ENCODE measurements around the gene GLYATL1. TPM values are rescaled to one million over a fixed set of nuclear protein-coding genes. Genes with fewer than 3 reads are reported as not detected.

The GLYATL1 gene
- total and polyA plus RNA-seq, 2 of the 13 experiments (the other 11 are each of a cell fraction or from before 2014, with no cell fraction given) = 0.17 TPM; not detected in 1

DNA sequence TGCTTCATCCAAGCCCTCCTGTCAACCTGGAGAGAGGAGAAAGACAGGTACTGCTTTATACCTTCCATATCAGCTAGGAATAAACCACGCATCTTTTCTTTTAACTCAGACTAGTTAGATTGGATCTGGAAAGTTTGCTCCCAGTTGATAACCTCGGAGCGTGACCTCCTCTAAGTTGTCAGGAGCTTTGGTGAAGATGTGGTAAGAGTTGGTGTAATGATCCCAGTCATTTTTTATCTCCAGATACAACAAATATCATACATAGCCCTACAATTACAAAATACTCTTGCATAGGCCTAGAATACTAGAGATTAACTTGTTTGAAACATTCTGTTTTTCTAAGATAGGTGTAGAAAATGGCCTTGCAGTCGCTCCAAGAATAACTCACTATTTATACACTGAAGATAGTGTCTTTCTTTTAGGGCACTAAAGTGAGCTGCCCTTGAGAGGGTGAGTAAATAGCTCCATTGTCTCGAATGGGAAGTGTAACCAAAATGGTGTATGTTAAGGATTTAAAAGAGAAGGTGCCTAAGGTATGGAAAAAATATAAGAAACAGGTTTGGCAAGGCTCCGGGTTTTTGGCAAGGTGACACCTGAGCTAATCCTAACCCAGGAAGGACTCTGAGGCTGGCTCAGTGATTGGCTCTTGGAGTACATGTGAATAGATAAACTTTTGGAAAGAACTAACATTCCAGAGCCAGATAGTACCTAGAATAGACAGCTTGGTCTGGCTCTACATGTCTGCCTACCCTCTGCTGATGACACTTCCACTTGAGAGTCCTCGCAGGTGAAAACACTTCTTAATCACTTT lies 59.4 kb downstream of the GLYATL1 start:
- 2% methylated on average over 7 of the region's 7 CpGs for WGBS (ENCODE audit: low lambda C conversion rate)
- H3K9me3 ChIP-seq (ENCODE audit: low read length) = no peaks in the 10 kb centered on the region
- H3K27me3 ChIP-seq (ENCODE audit: control insufficient read depth in 1 of 2, insufficient read depth in 2 of 2, low read length in 2 of 2) = no peaks in the 10 kb centered on the region; a peak in 1 of 5 replicates
- DNase-seq (ENCODE audit: low spot score) = no peak
- FAIRE-seq = no peak
- ATAC-seq = no peak
- H3K4me3 ChIP-seq (replicated peaks in 1 of 3; ENCODE audit: insufficient read depth in 1 of 3, low read depth in 2 of 3, low read length in 3 of 3) = no peak overlapping the region
- in situ Hi-C loops (cut with HindIII; ENCODE audit: extremely low pct_ligation_motif_present, low pct_unique_long_range_greater_than_20kb) = no loop called here
- no peaks in the 10 kb centered on the region for H4K20me1 ChIP-seq (ENCODE audit: insufficient read depth, low read length)
- no peak overlapping the region for H2AFZ ChIP-seq (ENCODE audit: low read length)
- intact Hi-C loops (cut with micrococcal nuclease; ENCODE audit: unreplicated experiment) = no loop called here
- no peaks in the 10 kb centered on the region for H3K4me1 ChIP-seq (ENCODE audit: insufficient read depth, low read length)
- ChIA-PET CTCF (ENCODE audit: low intra/inter-chr PET ratio, low total read pairs) (no interaction called here), POLR2A (no interaction called here)
- no TSS peak for BruUV-seq (replicated peaks)
- no peak overlapping the region for H3K9ac ChIP-seq (ENCODE audit: insufficient read depth, low read depth, low read length)
- no peak overlapping the region for H3K4me2 ChIP-seq (ENCODE audit: low read depth, low read length)
- H3K36me3 ChIP-seq (replicated peaks in 1 of 2; ENCODE audit: control insufficient read depth in 1 of 2, insufficient read depth in 2 of 2, low read length in 2 of 2) = no peaks in the 10 kb centered on the region
- TF ChIP-seq MED13 (CRISPR knock-in tag; IDR thresholded peaks at IDR 0.05) = no peak
- TF ChIP-seq ELF4 (CRISPR knock-in tag; IDR thresholded peaks at IDR 0.05; ENCODE audit: borderline replicate concordance) = no peak
- TF ChIP-seq GLMP (CRISPR knock-in tag; IDR thresholded peaks at IDR 0.05; ENCODE audit: borderline replicate concordance) = no peak
- TF ChIP-seq CBFB (CRISPR knock-in tag; IDR thresholded peaks at IDR 0.05) = no peak
- TF ChIP-seq FOXJ3 (CRISPR knock-in tag; IDR thresholded peaks at IDR 0.05; ENCODE audit: borderline replicate concordance) = no peak
- no peak overlapping the region for H3K27ac ChIP-seq (ENCODE audit: extremely low read length, insufficient read depth, low read length)
- H3K79me2 ChIP-seq (ENCODE audit: insufficient read depth, low read length) = no peaks in the 10 kb centered on the region

GRCh38 chr11:58999291-58999680 lies 60.0 kb downstream of the GLYATL1 start:
- H4K20me1 ChIP-seq (ENCODE audit: insufficient read depth, low read length) = no peaks in the 10 kb centered on the region
- no peak for DNase-seq (ENCODE audit: low spot score)
- no peaks in the 10 kb centered on the region for H3K9me3 ChIP-seq (ENCODE audit: low read length)
- H3K27me3 ChIP-seq (ENCODE audit: control insufficient read depth in 1 of 2, insufficient read depth in 2 of 2, low read length in 2 of 2) = no peaks in the 10 kb centered on the region; a peak in 1 of 5 replicates
- H3K79me2 ChIP-seq (ENCODE audit: insufficient read depth, low read length) = no peaks in the 10 kb centered on the region
- no peak overlapping the region for H3K4me3 ChIP-seq (replicated peaks in 1 of 3; ENCODE audit: insufficient read depth in 1 of 3, low read depth in 2 of 3, low read length in 3 of 3)
- no peak overlapping the region for H3K27ac ChIP-seq (ENCODE audit: extremely low read length, insufficient read depth, low read length)
- POLR2A ChIA-PET = no interaction called here
- H3K36me3 ChIP-seq (replicated peaks in 1 of 2; ENCODE audit: control insufficient read depth in 1 of 2, insufficient read depth in 2 of 2, low read length in 2 of 2) = no peaks in the 10 kb centered on the region
- BruUV-seq (replicated peaks) = no TSS peak
- in situ Hi-C loops (cut with HindIII; ENCODE audit: extremely low pct_ligation_motif_present, low pct_unique_long_range_greater_than_20kb) = no loop called here
- H2AFZ ChIP-seq (ENCODE audit: low read length) = no peak overlapping the region
- no peak overlapping the region for H3K4me2 ChIP-seq (ENCODE audit: low read depth, low read length)
- 5% methylated on average over 1 of the region's 1 CpG for WGBS (ENCODE audit: low lambda C conversion rate)
- H3K4me1 ChIP-seq (ENCODE audit: insufficient read depth, low read length) = no peaks in the 10 kb centered on the region
- H3K9ac ChIP-seq (ENCODE audit: insufficient read depth, low read depth, low read length) = no peak overlapping the region
- FAIRE-seq = no peak
- intact Hi-C loops (cut with micrococcal nuclease; ENCODE audit: unreplicated experiment) = no loop called here
- CTCF ChIA-PET (ENCODE audit: low intra/inter-chr PET ratio, low total read pairs) = no interaction called here
- no peak for ATAC-seq
- TF ChIP-seq POLR2A (IDR thresholded peaks at IDR 0.05; ENCODE audit: insufficient read depth in 1 of 2, low read depth in 2 of 2, low read length in 2 of 2) (no peak), MAFK (conservative IDR thresholded peaks at IDR 0.05 in 1 of 2, IDR thresholded peaks at IDR 0.05 in 1 of 2; ENCODE audit: low read length in 2 of 2) (no peak), IRF1 (CRISPR knock-in tag; IDR thresholded peaks at IDR 0.05; ENCODE audit: low read depth) (no peak), ZNF746 (CRISPR knock-in tag; IDR thresholded peaks at IDR 0.05) (no peak), IKZF1 (IDR thresholded peaks at IDR 0.05) (no peak), KLF9 (CRISPR knock-in tag; IDR thresholded peaks at IDR 0.05; ENCODE audit: low read depth) (no peak)
